Pancreas (tissue), 10 donors: ENCODE measurements around the gene CHCT1. TPM values are rescaled to one million over a fixed set of nuclear protein-coding genes. Genes with fewer than 3 reads are reported as not detected.

Source experiments
- ATAC-seq, 4 donors: fragments of 200-7000 bp; cut with Tn5 transposase; one replicate each; pipeline versions ENCODE4 v1.8.0 to v1.9.1; 2020; ENCODE audit warnings: mild to moderate bottlenecking in 4 of 4, moderate library complexity in 4 of 4
- DNase-seq, 6 donors: peaks; one replicate each; pipeline ENCODE4 v3.0.0-alpha.2; 2020
- FAIRE-seq: peaks from 2 replicates; lab custom pipeline; 2012; peaks lifted over from hg19 to GRCh38; lab: Jason Lieb, UNC
- H3K27ac ChIP-seq, 4 donors: fragments of 200-600 bp; sonication (generic); 1 replicate in 3 of 4; 2 replicates in 1 of 4; pipeline versions ENCODE4 v1.5.0 to v1.8.0; 2020
- H3K27me3 ChIP-seq, 4 donors: fragments of 200-600 bp; one replicate each; pipeline ENCODE4 v1.8.0; 2021
- H3K36me3 ChIP-seq, 3 donors: fragments of 200-600 bp; sonication (generic) in 1 of 3; one replicate each; pipeline versions ENCODE4 v1.5.0 to v1.8.0; 2020 to 2021
- H3K4me1 ChIP-seq, 3 donors: fragments of 200-600 bp; one replicate each; pipeline ENCODE4 v1.8.0; 2021
- H3K4me3 ChIP-seq, 4 donors: fragments of 200-600 bp; sonication (generic) in 2 of 4; one replicate each; pipeline versions ENCODE4 v1.5.0 to v1.8.0; 2020 to 2021
- H3K9me3 ChIP-seq, 4 donors: fragments of 200-600 bp; one replicate each; pipeline ENCODE4 v1.8.0; 2021
- WGBS, 2 donors: extraction: QIAGEN DNeasy Blood & Tissue Kit; methylation state at CpG; one replicate each; pipeline ENCODE4 v1.1.7; 2013; 5-methylcytosine and 5-hydroxymethylcytosine counted together
- intact Hi-C, 3 donors: fragments of 100-400 bp; cut with DNase I; formaldehyde crosslinking; loops; one replicate each; pipeline versions ENCODE4 v1.11.1 to v1.14.2; 2022
- polyA plus RNA-seq, 2 donors: library from polyadenylated mRNA; stranded (reverse); fragments of 200-250 nt; gene quantifications; one replicate each; pipeline ENCODE4 v1.2.3, GENCODE V29; 2013
- total RNA-seq, 6 donors: library from RNA; stranded (reverse); fragmentation: NEBNext Ultra II Directional in 4 of 6; extraction: Animal tissue kit (Norgen Biotek cat#: 25700) in 4 of 6; gene quantifications; one replicate each; pipeline versions ENCODE4 v1.2.1 to v1.2.4, GENCODE V29; 2021 to 2023
- TF ChIP-seq, protein P1 (sequence below), 4 donors: fragments of 200-600 bp; sonication (generic) in 3 of 4; IDR thresholded peaks; one replicate each; pipeline versions ENCODE4 v1.5.0 to v1.8.0; 2021; ENCODE audit warnings: antibody characterized with exemption in 4 of 4
- donor health status: healthy with polysubstance abuse.
- donor health status: DM: no; HTN: no; CAD: no; lungs with moderate emphysema.
- donor health status: DM: no; HTN: no; CAD: no.
- donor health status: control.
- donor health status: control.
- donor health status: Bipolar disorder and iron deficiency.
- donor health status: DM: yes; HTN: yes; CAD: no.
- donor health status: DM: no; HTN: no; CAD: no.
- donor health status: DM: no; HTN: no; CAD: no.
- donor health status: DM: yes; HTN: yes; CAD: no.

CHCT1 gene
- total and polyA plus RNA-seq, 8 donors: 0.14 TPM; not detected in 7

DNA sequence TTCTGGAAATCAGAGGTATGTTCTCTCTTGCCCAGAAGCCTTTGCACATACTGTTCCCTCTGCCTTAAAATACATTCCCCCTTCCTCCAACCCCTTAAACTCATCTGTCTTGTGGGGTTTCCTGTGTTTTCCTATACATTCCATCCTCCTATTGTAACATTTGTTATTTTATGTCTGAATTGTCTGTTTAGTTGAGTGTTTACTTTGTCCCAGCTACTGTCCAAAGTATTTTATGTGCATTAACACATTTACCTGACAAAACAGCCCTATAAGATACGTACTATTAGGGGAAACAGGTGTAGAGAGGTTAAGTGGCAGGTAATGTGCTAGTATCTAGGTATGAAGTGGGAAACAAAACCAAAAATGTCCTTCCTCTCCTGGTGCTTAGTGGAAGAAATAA lies 42.1 kb downstream of the CHCT1 start:
- no peak overlapping the region for H3K27ac ChIP-seq
- peaks cover 0 to 9% (median 1%) of the 10 kb centered on the region in 3 donors for H3K4me1 ChIP-seq
- ATAC-seq: no peak
- no peak for DNase-seq
- H3K36me3 ChIP-seq: peaks cover 0 to 47% (median 9%) of the 10 kb centered on the region in 3 donors
- no peaks in the 10 kb centered on the region for H3K27me3 ChIP-seq
- TF ChIP-seq, protein P1, sequence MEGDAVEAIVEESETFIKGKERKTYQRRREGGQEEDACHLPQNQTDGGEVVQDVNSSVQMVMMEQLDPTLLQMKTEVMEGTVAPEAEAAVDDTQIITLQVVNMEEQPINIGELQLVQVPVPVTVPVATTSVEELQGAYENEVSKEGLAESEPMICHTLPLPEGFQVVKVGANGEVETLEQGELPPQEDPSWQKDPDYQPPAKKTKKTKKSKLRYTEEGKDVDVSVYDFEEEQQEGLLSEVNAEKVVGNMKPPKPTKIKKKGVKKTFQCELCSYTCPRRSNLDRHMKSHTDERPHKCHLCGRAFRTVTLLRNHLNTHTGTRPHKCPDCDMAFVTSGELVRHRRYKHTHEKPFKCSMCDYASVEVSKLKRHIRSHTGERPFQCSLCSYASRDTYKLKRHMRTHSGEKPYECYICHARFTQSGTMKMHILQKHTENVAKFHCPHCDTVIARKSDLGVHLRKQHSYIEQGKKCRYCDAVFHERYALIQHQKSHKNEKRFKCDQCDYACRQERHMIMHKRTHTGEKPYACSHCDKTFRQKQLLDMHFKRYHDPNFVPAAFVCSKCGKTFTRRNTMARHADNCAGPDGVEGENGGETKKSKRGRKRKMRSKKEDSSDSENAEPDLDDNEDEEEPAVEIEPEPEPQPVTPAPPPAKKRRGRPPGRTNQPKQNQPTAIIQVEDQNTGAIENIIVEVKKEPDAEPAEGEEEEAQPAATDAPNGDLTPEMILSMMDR (IDR thresholded peaks at IDR 0.05): no peak
- H3K9me3 ChIP-seq: no peaks in the 10 kb centered on the region
- FAIRE-seq: no peak
- intact Hi-C loops: no loop called here
- H3K4me3 ChIP-seq: no peak overlapping the region
- WGBS, 2 donors: 95% methylated on average over 1 of the region's 1 CpG

DNA sequence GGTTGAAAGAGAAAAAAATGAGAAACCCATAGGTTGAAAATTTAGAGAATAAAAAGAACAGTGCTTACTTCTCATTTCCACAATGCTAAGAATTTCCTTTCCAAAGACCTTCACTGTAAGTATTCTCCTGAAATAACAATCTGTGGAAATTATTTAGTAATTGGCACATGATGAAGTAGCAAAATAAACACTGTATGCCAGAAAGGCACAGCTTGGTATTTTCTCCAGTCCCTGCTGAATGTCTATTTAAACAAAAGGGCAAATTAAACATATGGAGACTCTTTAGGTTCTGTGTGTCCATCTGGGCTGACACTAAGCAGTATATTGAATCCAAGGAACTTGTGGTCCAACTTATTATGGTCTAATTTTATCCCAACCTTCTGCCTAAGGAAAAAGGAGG lies 46.1 kb downstream of the CHCT1 start:
- intact Hi-C loops: no loop called here
- H3K9me3 ChIP-seq: no peaks in the 10 kb centered on the region
- peaks cover 0 to 28% (median 2%) of the 10 kb centered on the region in 3 donors for H3K36me3 ChIP-seq
- H3K27ac ChIP-seq: no peak overlapping the region
- TF ChIP-seq, protein P1 (IDR thresholded peaks at IDR 0.05): no peak
- DNase-seq (no peak), ATAC-seq (peak in 1 of 4 donors; percentile 22), FAIRE-seq (no peak)
- no peaks in the 10 kb centered on the region for H3K27me3 ChIP-seq
- H3K4me3 ChIP-seq: no peak overlapping the region
- peaks cover 0 to 20% (median 3%) of the 10 kb centered on the region in 3 donors for H3K4me1 ChIP-seq

DNA sequence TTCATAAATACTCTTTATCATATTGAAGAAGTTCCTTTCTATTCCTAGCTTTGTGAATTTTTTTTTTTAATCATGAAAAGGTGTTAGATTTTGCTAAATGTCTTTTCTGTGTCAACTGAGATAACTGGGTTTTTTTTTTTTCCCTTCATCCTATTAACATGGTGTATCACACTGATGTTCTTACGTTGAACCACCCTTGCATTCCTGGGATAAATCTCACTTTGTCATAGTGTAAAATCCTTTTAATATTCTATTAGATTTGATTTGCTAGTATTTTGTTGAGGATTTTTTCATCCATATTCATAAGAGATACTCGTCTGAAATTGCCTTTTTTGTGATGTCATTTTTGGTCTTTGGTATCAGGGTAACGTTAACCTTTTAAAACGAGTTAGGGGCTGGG lies 49.2 kb downstream of the CHCT1 start:
- FAIRE-seq (no peak), DNase-seq (no peak), ATAC-seq (no peak)
- TF ChIP-seq, protein P1 (IDR thresholded peaks at IDR 0.05): no peak
- 99% methylated on average over 4 of the region's 4 CpGs for WGBS, 2 donors
- intact Hi-C loops: no loop called here
- Histone ChIP-seq H3K9me3 (no peaks in the 10 kb centered on the region), H3K36me3 (peaks cover 0 to 6% (median 0%) of the 10 kb centered on the region in 3 donors), H3K27ac (no peak overlapping the region), H3K4me3 (no peak overlapping the region), H3K4me1 (peaks cover 0 to 20% (median 3%) of the 10 kb centered on the region in 3 donors), H3K27me3 (no peaks in the 10 kb centered on the region)

DNA sequence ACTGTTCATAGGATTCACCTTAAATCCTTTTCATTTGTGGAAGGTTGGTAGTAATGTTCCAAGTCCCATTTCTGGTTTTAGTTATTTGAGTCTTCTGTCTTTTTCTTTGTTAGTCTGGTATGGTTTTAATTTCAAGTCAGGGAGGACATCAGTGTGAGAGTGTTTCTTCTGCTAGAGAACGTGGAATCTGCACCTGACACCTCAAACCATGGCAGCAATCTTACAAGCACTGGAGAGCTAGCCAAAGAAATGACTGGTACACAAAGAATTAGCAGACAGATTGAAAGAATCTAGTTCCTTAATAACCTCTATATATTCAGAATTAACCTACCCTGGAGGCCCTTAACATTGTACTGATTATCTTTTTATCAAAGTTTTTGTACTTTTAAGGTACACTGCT lies 50.2 kb downstream of the CHCT1 start:
- H3K4me1 ChIP-seq: peaks cover 0 to 20% (median 3%) of the 10 kb centered on the region in 3 donors
- peaks cover 0 to 6% (median 0%) of the 10 kb centered on the region in 3 donors for H3K36me3 ChIP-seq
- WGBS, 2 donors: 83 to 86% methylated on average over 1 of the region's 1 CpG
- TF ChIP-seq, protein P1 (IDR thresholded peaks at IDR 0.05): no peak
- intact Hi-C loops: no loop called here
- H3K9me3 ChIP-seq: no peaks in the 10 kb centered on the region
- FAIRE-seq: no peak
- H3K4me3 ChIP-seq: no peak overlapping the region
- H3K27ac ChIP-seq: no peak overlapping the region
- ATAC-seq: no peak
- H3K27me3 ChIP-seq: no peaks in the 10 kb centered on the region
- DNase-seq: no peak

DNA sequence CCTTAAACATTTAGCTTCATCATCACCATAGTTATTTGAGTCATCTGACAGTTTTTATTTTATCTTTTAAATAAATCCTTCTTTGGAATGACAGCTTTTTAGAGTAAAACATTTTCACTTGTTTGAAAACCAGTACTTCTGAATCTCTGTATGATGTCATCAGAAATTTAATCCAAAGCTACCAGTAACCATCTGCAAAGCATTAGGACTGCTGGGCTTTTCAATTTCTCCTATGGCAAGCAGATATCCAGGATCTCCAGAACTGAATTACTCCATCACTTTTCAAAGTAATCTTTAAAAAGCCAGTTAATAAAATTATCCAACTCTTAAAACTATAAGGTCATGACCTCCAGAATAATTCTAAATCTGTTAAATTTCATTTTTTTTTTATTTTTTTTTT lies 51.5 kb downstream of the CHCT1 start:
- intact Hi-C loops: no loop called here

More for the DNA sequence above, 51.5 kb downstream of the CHCT1 start:
- TF ChIP-seq, protein P1 (IDR thresholded peaks at IDR 0.05): no peak
- Histone ChIP-seq H3K4me3 (no peak overlapping the region), H3K27me3 (no peaks in the 10 kb centered on the region), H3K4me1 (peaks cover 0 to 12% (median 3%) of the 10 kb centered on the region in 3 donors), H3K36me3 (peaks cover 0 to 12% (median 0%) of the 10 kb centered on the region in 3 donors), H3K27ac (no peak overlapping the region), H3K9me3 (no peaks in the 10 kb centered on the region)
- FAIRE-seq: no peak
- no peak for DNase-seq
- ATAC-seq: no peak

Other genes starting within 250 kb of the CHCT1 start
- 10 to 100 TPM; 14.1 to 25.5 (median 16.2) TPM for gene USP32, start 30.4 kb upstream of the CHCT1 start, total RNA-seq
- 1 to 10 TPM; 7.7 to 9.5 TPM for gene USP32, start 30.4 kb upstream of the CHCT1 start, polyA plus RNA-seq
- gene APPBP2, start 103.8 kb downstream of the CHCT1 start, total RNA-seq: 10 to 100 TPM; 16.9 to 29.6 (median 19.0) TPM
- 1 to 10 TPM; 4.0 to 7.2 TPM for gene APPBP2, start 103.8 kb downstream of the CHCT1 start, polyA plus RNA-seq
- 10 to 100 TPM in 1 of 6 donors, 1 to 10 TPM in 5; 5.6 to 11.6 (median 7.5) TPM for gene PPM1D, start 177.7 kb downstream of the CHCT1 start, total RNA-seq
- 1 to 10 TPM; 1.9 to 3.4 TPM for gene PPM1D, start 177.7 kb downstream of the CHCT1 start, polyA plus RNA-seq